ENCODE measurements around the gene ZCRB1.
"Not testable (repeated sequence)": the region's sequence is repeated elsewhere in the genome, so short reads cannot be mapped to it uniquely, and the experiment has no call there.

The ZCRB1 gene

DNA sequence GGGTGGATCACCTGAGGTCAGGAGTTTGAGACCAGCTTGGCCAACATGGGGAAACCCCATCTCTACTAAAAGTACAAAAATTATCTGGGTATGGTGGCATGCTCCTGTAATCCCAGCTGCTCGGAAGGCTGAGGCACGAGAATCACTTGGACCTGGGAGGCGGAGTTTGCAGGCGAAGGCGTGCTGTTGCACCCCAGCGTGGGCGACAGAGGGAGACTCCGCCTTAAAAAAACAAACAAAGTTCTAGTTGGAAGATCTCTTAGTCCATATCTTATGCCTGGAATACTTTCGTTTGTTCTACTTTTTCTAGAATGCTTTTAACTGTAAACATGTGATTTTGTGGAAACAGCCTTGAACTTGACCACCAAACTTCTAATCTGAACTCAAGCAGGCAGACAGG lies 38.8 kb upstream of the ZCRB1 start:
- no peak for DNase-seq
- Histone ChIP-seq H3K4me3 (ENCODE audit: low read depth, low read length) (no peak overlapping the region), H3K36me3 (replicated peaks) (peaks cover 2% of the 10 kb centered on the region), H3K27ac (no peak overlapping the region), H3K27me3 (replicated peaks) (no peaks in the 10 kb centered on the region)
- in situ Hi-C loops (cut with HindIII; ENCODE audit: low pct_ligation_motif_present, low sequenced_read_pairs) = no loop called here
- TF ChIP-seq CTCF (IDR thresholded peaks at IDR 0.05; ENCODE audit: low read depth, low read length, missing control alignments) = no peak

DNA sequence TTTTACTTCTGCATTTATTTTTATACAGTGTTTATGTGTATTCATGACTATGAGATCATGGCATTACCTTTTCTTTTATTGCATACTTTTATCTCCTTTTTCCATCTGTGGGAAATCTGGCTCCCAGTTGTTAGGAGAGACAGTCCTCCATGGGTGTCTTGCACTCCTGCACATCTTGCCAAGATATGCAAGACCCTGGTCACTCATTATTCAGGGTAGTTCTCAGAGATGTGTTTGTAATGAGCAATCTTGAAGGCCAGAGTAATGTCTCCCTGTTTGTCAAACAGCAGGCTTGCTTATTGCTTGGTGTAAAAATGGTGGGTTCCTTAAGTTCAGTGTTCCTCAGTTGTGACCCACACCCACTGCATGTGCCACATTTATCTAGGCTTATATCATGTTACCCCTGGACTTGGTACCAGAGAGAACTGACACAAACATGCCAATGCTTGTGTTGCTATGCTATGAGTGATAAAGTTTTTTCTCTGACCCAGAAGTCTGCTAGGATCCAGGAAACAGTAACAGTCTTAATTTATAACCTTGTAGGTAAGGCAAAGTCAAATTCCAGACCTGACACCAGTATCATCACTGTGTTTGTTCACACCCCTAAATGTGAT lies 36.9 kb upstream of the ZCRB1 start:
- Histone ChIP-seq H3K27ac (no peak overlapping the region), H3K4me3 (ENCODE audit: low read depth, low read length) (no peak overlapping the region), H3K36me3 (replicated peaks) (peaks cover 2% of the 10 kb centered on the region), H3K27me3 (replicated peaks) (no peaks in the 10 kb centered on the region)
- in situ Hi-C loops (cut with HindIII; ENCODE audit: low pct_ligation_motif_present, low sequenced_read_pairs) = no loop called here
- no peak for DNase-seq
- TF ChIP-seq CTCF (IDR thresholded peaks at IDR 0.05; ENCODE audit: low read depth, low read length, missing control alignments) = no peak

GRCh38 chr12:42361909-42362646 lies 36.2 kb upstream of the ZCRB1 start:
- TF ChIP-seq CTCF (IDR thresholded peaks at IDR 0.05; ENCODE audit: low read depth, low read length, missing control alignments) = no peak
- no peak overlapping the region for H3K27ac ChIP-seq
- peak; percentile 7 for DNase-seq
- in situ Hi-C loops (cut with HindIII; ENCODE audit: low pct_ligation_motif_present, low sequenced_read_pairs) = no loop called here
- no peak overlapping the region for H3K4me3 ChIP-seq (ENCODE audit: low read depth, low read length)
- no peaks in the 10 kb centered on the region for H3K27me3 ChIP-seq (replicated peaks)
- H3K36me3 ChIP-seq (replicated peaks) = peaks cover 2% of the 10 kb centered on the region

- TF ChIP-seq CTCF (IDR thresholded peaks at IDR 0.05; ENCODE audit: low read depth, low read length, missing control alignments) = no peak
- in situ Hi-C loops (cut with HindIII; ENCODE audit: low pct_ligation_motif_present, low sequenced_read_pairs) = no loop called here
- no peak overlapping the region for H3K4me3 ChIP-seq (ENCODE audit: low read depth, low read length)
- DNase-seq = no peak
- H3K27me3 ChIP-seq (replicated peaks) = no peaks in the 10 kb centered on the region
- no peak overlapping the region for H3K27ac ChIP-seq
- H3K36me3 ChIP-seq (replicated peaks) = peaks cover 6% of the 10 kb centered on the region
These were observed 35.0 kb upstream of the ZCRB1 start for GRCh38 chr12:42360747-42361403.

GRCh38 chr12:42356344-42356743 lies 30.4 kb upstream of the ZCRB1 start:
- no peak for DNase-seq
- no peak for TF ChIP-seq CTCF (IDR thresholded peaks at IDR 0.05; ENCODE audit: low read depth, low read length, missing control alignments)
- H3K27ac ChIP-seq = no peak overlapping the region
- H3K27me3 ChIP-seq (replicated peaks) = no peaks in the 10 kb centered on the region
- in situ Hi-C loops (cut with HindIII; ENCODE audit: low pct_ligation_motif_present, low sequenced_read_pairs) = no loop called here
- H3K36me3 ChIP-seq (replicated peaks) = peaks cover 5% of the 10 kb centered on the region
- no peak overlapping the region for H3K4me3 ChIP-seq (ENCODE audit: low read depth, low read length)

DNA sequence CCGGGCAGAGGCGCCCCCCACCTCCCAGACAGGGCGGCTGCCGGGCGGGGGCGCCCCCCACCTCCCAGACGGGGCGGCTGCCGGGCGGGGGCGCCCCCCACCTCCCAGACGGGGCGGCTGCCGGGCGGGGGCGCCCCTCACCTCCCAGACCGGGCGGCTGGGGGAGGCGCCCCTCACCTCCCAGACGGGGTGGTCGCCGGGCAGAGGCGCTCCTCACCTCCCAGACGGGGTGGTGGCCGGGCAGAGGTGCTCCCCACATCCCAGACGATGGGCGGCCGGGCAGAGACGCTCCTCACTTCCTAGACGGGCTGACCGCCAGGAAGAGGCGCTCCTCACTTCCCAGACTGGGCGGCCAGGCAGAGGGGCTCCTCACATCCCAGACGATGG lies 24.1 kb upstream of the ZCRB1 start:
- H3K27me3 ChIP-seq (replicated peaks); DNase-seq; H3K4me3 ChIP-seq (ENCODE audit: low read depth, low read length); H3K27ac ChIP-seq; in situ Hi-C loops (cut with HindIII; ENCODE audit: low pct_ligation_motif_present, low sequenced_read_pairs); H3K36me3 ChIP-seq (replicated peaks): not testable (repeated sequence)

GRCh38 chr12:42349119-42350020 lies 23.5 kb upstream of the ZCRB1 start:
- H3K4me3 ChIP-seq (ENCODE audit: low read depth, low read length); in situ Hi-C loops (cut with HindIII; ENCODE audit: low pct_ligation_motif_present, low sequenced_read_pairs); H3K27ac ChIP-seq; H3K36me3 ChIP-seq (replicated peaks); H3K27me3 ChIP-seq (replicated peaks); DNase-seq: not testable (repeated sequence)
